Keratinocyte (primary cell): ENCODE data around the gene JAK1. TPM values are rescaled to one million over a fixed set of nuclear protein-coding genes. Genes with fewer than 3 reads are reported as not detected.

ENCODE experiments used
- DNase-seq: peaks from one replicate; pipeline ENCODE4 v3.0.0-alpha.2; 2011; ENCODE audit warnings: low read depth, missing footprints, low spot score
- FAIRE-seq: peaks from 2 replicates; lab custom pipeline; 2011; peaks lifted over from hg19 to GRCh38; lab: Jason Lieb, UNC
- H2AFZ ChIP-seq: 2 replicates; pipeline ENCODE4 v1.6.0; 2012; ENCODE audit warnings: low read length, control low read depth, inconsistent platforms; ENCODE audit not compliant: control insufficient read depth
- H3K27ac ChIP-seq: 2 replicates; pipeline ENCODE4 v1.5.1; 2011; ENCODE audit warnings: low read length; ENCODE audit not compliant: control insufficient read depth, insufficient read depth
- H3K27me3 ChIP-seq: 3 replicates; pipeline ENCODE4 v1.6.0; 2011; ENCODE audit warnings: low read length; ENCODE audit not compliant: control insufficient read depth, insufficient read depth; ENCODE audit errors: extremely low read depth
- H3K36me3 ChIP-seq, 2 experiments: 2 replicates in 1 of 2; 3 replicates in 1 of 2; pipeline ENCODE4 v1.5.1; 2011; ENCODE audit warnings: low read length in 2 of 2, mild to moderate bottlenecking in 1 of 2; ENCODE audit not compliant: control insufficient read depth in 2 of 2, insufficient read depth in 2 of 2; ENCODE audit errors: extremely low read depth in 1 of 2
- H3K4me1 ChIP-seq: 3 replicates; pipeline ENCODE4 v1.5.1; 2011; ENCODE audit warnings: low read length; ENCODE audit not compliant: control insufficient read depth, insufficient read depth; ENCODE audit errors: extremely low read depth
- H3K4me2 ChIP-seq: 3 replicates; pipeline ENCODE4 v1.6.0; 2011; ENCODE audit warnings: low read depth, low read length; ENCODE audit not compliant: control insufficient read depth, insufficient read depth; ENCODE audit errors: extremely low read depth
- H3K4me3 ChIP-seq, 3 experiments: fragments of 200-600 bp in 1 of 3; sonication (generic) in 1 of 3; 2 replicates in 2 of 3; 3 replicates in 1 of 3; pipeline ENCODE4 v1.5.1; 2011 to 2016; ENCODE audit warnings: low read length in 3 of 3, mild to moderate bottlenecking in 3 of 3, control low read depth in 2 of 3, inconsistent platforms in 1 of 3, low read depth in 1 of 3, mixed read lengths in 1 of 3, mixed run types in 1 of 3, moderate library complexity in 1 of 3; ENCODE audit not compliant: control insufficient read depth in 2 of 3, insufficient read depth in 2 of 3; ENCODE audit errors: extremely low read depth in 1 of 3
- H3K79me2 ChIP-seq: 2 replicates; pipeline ENCODE4 v1.6.0; 2012; ENCODE audit warnings: low read length; ENCODE audit not compliant: control insufficient read depth, insufficient read depth
- H3K9ac ChIP-seq: 3 replicates; pipeline ENCODE4 v1.6.0; 2011; ENCODE audit warnings: low read length; ENCODE audit not compliant: control insufficient read depth, insufficient read depth; ENCODE audit errors: extremely low read depth
- H3K9me1 ChIP-seq: 3 replicates; pipeline ENCODE4 v1.6.0; 2011; ENCODE audit warnings: low read length; ENCODE audit not compliant: control insufficient read depth, insufficient read depth; ENCODE audit errors: extremely low read depth
- H3K9me3 ChIP-seq: 2 replicates; pipeline ENCODE4 v1.5.1; 2012; ENCODE audit warnings: low read depth, low read length; ENCODE audit not compliant: control insufficient read depth
- H4K20me1 ChIP-seq: 3 replicates; pipeline ENCODE4 v1.6.0; 2011; ENCODE audit warnings: low read length; ENCODE audit not compliant: control insufficient read depth, insufficient read depth; ENCODE audit errors: extremely low read depth
- EZH2 ChIP-seq: IDR thresholded peaks from one replicate; pipeline ENCODE4 v1.6.1; 2012; ENCODE audit warnings: inconsistent platforms, mild to moderate bottlenecking, low read length, moderate library complexity
- dilution Hi-C: fragments of 300-500 bp; cut with MboI; formaldehyde crosslinking; loops from one replicate; pipeline ENCODE4 v1.7.0; 2020; ENCODE audit warnings: low sequenced_read_pairs; ENCODE audit not compliant: extremely low pct_ligation_motif_present
- polyA plus RNA-seq, 5 experiments: library from polyadenylated mRNA; depleted of rRNA in 3 of 5; stranded (reverse) in 3 of 5; stranded (forward) in 1 of 5; unstranded in 1 of 5; fragments of >200 nt; gene quantifications; 1 replicate in 1 of 5; 2 replicates in 3 of 5; 3 replicates in 1 of 5; pipeline versions ENCODE4 v1.2.1 to v1.2.3, GENCODE V29; 2011 to 2012; ENCODE audit warnings: missing spikeins in 2 of 5, low read depth in 1 of 5, low replicate concordance in 1 of 5
- TF ChIP-seq, protein P1 (sequence below), 3 experiments: IDR thresholded peaks in 1 of 3; conservative IDR thresholded peaks in 1 of 3; optimal IDR thresholded peaks in 1 of 3; 2 replicates in 2 of 3; 3 replicates in 1 of 3; pipeline versions ENCODE3 to v1.5.1; 2011; ENCODE audit warnings: low read length in 3 of 3, mild to moderate bottlenecking in 3 of 3, moderate library complexity in 2 of 3, control low read depth in 1 of 3, inconsistent platforms in 1 of 3; ENCODE audit not compliant: insufficient read depth in 2 of 3; ENCODE audit errors: extremely low read depth in 1 of 3

The JAK1 gene
- polyA plus RNA-seq, 1 donor (not counting 4 experiments of a cell fraction or from before 2014, with no cell fraction given) = 50.9 TPM

DNA sequence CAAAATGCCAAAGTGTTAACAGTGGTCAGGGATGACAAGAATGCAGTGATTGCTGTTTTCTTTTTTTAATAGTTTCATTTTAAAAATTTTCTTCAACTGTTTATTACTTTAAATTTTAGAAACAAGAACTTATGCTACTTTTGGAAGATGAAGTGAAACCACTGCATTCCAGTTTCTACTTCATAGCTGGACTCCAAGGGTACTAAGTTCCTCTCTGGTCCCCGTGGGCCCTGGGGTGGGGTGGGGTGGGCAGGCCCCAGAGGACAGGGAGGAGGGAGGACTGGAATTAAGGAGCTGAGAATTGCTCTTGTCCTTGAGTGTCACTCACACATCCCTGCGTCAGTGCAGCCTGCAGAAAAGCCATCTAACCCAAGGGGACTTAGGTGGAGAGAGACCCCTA lies 124.1 kb downstream of the JAK1 start:
- no peak overlapping the region for H3K4me3 ChIP-seq
- H3K36me3 ChIP-seq = peaks cover 19 to 28% of the 10 kb centered on the region in 2 experiments
- no peak overlapping the region for H2AFZ ChIP-seq
- FAIRE-seq (no peak), DNase-seq (no peak)
- dilution Hi-C loops = no loop called here
- H3K27me3 ChIP-seq = no peaks in the 10 kb centered on the region
- no peaks in the 10 kb centered on the region for H3K9me1 ChIP-seq
- TF ChIP-seq EZH2 = no peak
- TF ChIP-seq, protein P1, sequence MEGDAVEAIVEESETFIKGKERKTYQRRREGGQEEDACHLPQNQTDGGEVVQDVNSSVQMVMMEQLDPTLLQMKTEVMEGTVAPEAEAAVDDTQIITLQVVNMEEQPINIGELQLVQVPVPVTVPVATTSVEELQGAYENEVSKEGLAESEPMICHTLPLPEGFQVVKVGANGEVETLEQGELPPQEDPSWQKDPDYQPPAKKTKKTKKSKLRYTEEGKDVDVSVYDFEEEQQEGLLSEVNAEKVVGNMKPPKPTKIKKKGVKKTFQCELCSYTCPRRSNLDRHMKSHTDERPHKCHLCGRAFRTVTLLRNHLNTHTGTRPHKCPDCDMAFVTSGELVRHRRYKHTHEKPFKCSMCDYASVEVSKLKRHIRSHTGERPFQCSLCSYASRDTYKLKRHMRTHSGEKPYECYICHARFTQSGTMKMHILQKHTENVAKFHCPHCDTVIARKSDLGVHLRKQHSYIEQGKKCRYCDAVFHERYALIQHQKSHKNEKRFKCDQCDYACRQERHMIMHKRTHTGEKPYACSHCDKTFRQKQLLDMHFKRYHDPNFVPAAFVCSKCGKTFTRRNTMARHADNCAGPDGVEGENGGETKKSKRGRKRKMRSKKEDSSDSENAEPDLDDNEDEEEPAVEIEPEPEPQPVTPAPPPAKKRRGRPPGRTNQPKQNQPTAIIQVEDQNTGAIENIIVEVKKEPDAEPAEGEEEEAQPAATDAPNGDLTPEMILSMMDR (optimal IDR thresholded peaks at IDR 0.05 in 1 of 3, IDR thresholded peaks at IDR 0.05 in 1 of 3, conservative IDR thresholded peaks at IDR 0.05 in 1 of 3; ENCODE audit: extremely low read depth in 1 of 3, insufficient read depth in 2 of 3, low read length in 3 of 3) = no peak
- no peak overlapping the region for H3K9ac ChIP-seq
- H3K27ac ChIP-seq = no peak overlapping the region
- no peaks in the 10 kb centered on the region for H3K9me3 ChIP-seq
- H3K79me2 ChIP-seq = no peaks in the 10 kb centered on the region
- no peaks in the 10 kb centered on the region for H4K20me1 ChIP-seq
- H3K4me2 ChIP-seq = no peak overlapping the region
- H3K4me1 ChIP-seq = no peaks in the 10 kb centered on the region

DNA sequence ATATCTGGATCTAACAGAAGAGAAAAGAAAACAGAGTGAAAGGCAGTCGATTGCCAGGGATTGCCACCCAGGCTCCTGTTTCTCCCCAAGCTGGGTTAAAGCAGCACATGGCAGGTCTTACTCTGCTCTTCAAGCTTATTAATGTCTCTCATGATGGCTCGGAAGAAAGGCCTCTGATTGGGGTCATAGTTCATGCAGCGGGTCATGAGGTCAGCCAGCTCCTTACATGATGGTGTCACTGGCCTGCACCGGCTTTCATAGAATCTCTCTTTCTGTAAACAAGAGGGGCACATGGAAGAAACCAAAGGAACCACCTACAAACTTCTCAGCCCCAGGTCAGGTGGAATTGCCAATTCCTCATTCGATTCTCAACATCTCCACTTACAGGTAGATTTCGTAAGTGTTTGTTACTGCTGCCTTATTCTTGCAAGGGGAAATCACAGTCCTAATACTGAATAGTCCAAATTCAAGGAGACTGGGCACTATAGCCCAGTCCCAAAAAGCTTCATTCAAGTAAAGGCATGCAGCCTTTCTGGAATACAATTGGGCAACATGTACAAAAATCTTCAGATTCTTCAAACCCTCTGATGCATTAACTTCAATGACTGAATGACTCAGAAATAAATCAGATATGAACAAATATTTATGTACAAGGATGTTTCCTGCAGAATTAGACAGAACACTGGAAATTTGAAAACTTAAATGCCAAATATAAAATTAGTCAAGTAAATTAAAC lies 124.9 kb downstream of the JAK1 start:
- dilution Hi-C loops = no loop called here
- H3K4me2 ChIP-seq = no peak overlapping the region
- no peaks in the 10 kb centered on the region for H3K27me3 ChIP-seq
- H3K9me1 ChIP-seq = no peaks in the 10 kb centered on the region
- TF ChIP-seq, protein P1 (optimal IDR thresholded peaks at IDR 0.05 in 1 of 3, IDR thresholded peaks at IDR 0.05 in 1 of 3, conservative IDR thresholded peaks at IDR 0.05 in 1 of 3; ENCODE audit: extremely low read depth in 1 of 3, insufficient read depth in 2 of 3, low read length in 3 of 3) = no peak
- no peak for TF ChIP-seq EZH2
- DNase-seq = no peak
- no peak overlapping the region for H3K4me3 ChIP-seq
- no peaks in the 10 kb centered on the region for H3K79me2 ChIP-seq
- FAIRE-seq = no peak
- H3K27ac ChIP-seq = no peak overlapping the region
- no peak overlapping the region for H2AFZ ChIP-seq
- H3K4me1 ChIP-seq = no peaks in the 10 kb centered on the region
- no peak overlapping the region for H3K9ac ChIP-seq
- no peaks in the 10 kb centered on the region for H4K20me1 ChIP-seq
- H3K36me3 ChIP-seq = peaks cover 24 to 29% of the 10 kb centered on the region in 2 experiments
- H3K9me3 ChIP-seq = no peaks in the 10 kb centered on the region
